Activated T-cell treated with anti-CD3 and anti-CD28 coated beads, Interleukin-2, amount 50 U/mL, for 24 hours (primary cell): ENCODE data around the gene TMBIM1.
"Not testable (repeated sequence)": the region's sequence is repeated elsewhere in the genome, so short reads cannot be mapped to it uniquely, and the experiment has no call there.

ENCODE experiments used
- DNase-seq: peaks from one replicate; pipeline ENCODE4 v3.0.0-alpha.2; 2020
- H3K27ac Mint-ChIP-seq: 2 replicates; pipeline ENCODE4 v1.8.0; 2020; ENCODE audit warnings: mild to moderate bottlenecking, mixed read lengths
- H3K27me3 Mint-ChIP-seq: 2 replicates; pipeline ENCODE4 v1.8.0; 2020; ENCODE audit warnings: mixed read lengths
- H3K36me3 Mint-ChIP-seq: 2 replicates; pipeline ENCODE4 v1.8.0; 2020; ENCODE audit warnings: low read depth, mixed read lengths
- H3K4me1 Mint-ChIP-seq: 2 replicates; pipeline ENCODE4 v1.8.0; 2020; ENCODE audit warnings: low read depth, mixed read lengths
- H3K4me3 Mint-ChIP-seq: 2 replicates; pipeline ENCODE4 v1.8.0; 2020; ENCODE audit warnings: mild to moderate bottlenecking, moderate library complexity, mixed read lengths
- H3K9me3 Mint-ChIP-seq: 2 replicates; pipeline ENCODE4 v1.8.0; 2020; ENCODE audit warnings: mixed read lengths

Gene TMBIM1

DNA sequence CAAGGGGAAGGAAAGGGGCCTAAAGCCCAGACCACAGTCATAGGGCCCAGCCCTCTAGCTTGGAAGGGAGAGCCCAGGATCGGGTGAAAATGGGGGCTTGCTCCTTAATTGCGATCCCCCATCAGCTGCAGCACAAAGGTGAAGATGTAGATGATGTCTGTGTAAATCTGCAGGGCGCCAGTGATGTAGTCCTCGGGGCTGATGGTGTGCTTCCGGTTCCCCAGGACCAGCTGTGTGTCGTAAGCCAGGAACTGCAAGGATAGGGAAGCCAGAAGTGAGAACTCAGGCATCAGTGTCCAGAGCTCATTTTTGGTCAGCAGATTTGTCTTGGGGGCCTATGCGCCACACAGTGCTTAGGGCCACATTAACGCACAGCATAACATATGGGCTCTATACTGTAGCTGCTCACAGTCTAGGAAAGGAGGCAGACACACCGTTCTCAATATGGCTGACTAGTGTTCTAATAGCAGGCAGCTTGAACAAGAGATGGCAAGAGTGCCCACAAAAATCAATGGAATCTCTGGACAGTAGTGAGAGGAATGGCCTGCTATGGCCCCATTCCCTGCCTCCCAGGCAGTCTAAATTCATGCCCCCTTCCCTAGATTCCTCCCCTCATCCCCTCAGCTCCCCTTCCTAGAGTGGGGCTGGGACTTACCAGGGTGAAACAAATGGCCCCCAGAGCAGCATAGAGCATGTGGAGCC is 16.8 kb downstream of the TMBIM1 start:
- H3K36me3 Mint-ChIP-seq = peaks cover 91% of the 10 kb centered on the region
- H3K9me3 Mint-ChIP-seq = no peaks in the 10 kb centered on the region
- DNase-seq = no peak
- no peaks in the 10 kb centered on the region for H3K27me3 Mint-ChIP-seq
- peaks cover 25% of the 10 kb centered on the region for H3K4me1 Mint-ChIP-seq
- peak overlapping the region; percentile 71 for H3K27ac Mint-ChIP-seq
- no peak overlapping the region for H3K4me3 Mint-ChIP-seq

DNA sequence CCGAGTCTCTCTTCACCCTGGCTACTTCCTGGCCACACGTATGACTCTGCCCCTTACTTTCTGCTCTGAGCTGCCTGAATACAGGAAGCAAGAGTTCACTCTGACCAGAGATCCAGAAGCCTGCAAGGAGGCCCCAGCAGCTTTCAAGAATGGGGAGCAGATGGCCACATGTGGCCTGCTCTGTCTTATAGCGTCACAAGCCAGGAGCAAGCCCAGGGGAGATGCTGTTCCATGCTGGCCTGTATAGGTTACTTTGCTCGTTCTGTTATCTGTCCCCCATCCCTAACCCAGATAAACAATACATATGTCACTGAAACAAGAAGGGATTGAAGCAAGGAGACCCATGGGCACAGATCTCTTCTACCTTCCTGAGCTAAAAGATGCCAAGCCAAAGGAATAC is 17.7 kb downstream of the TMBIM1 start:
- Mint-ChIP-seq H3K36me3 (peaks cover 88% of the 10 kb centered on the region), H3K9me3 (no peaks in the 10 kb centered on the region), H3K4me1 (peaks cover 25% of the 10 kb centered on the region), H3K4me3 (no peak overlapping the region), H3K27me3 (no peaks in the 10 kb centered on the region), H3K27ac (peak overlapping the region; percentile 71)
- DNase-seq = no peak

DNA sequence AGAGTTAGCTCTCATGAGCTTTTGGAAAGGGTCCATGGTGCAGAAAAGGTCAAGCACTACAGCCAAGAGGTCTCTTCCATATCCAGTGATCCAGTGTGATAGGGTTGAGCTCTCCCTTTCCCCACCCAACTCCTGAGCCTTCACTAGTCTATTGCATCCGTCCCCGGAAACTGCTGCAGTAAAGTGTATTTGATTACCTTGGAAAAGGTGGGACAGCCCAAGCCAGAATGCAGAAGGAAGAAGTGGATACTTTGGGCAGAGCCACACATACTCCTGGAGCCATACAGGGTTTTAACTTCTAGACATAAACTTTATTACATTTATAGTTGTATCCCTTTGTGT is 18.4 kb downstream of the TMBIM1 start:
- Mint-ChIP-seq H3K36me3 (peaks cover 88% of the 10 kb centered on the region), H3K27me3 (no peaks in the 10 kb centered on the region), H3K4me1 (peaks cover 29% of the 10 kb centered on the region), H3K27ac (peak overlapping the region; percentile 76), H3K9me3 (no peaks in the 10 kb centered on the region), H3K4me3 (no peak overlapping the region)
- no peak for DNase-seq

DNA sequence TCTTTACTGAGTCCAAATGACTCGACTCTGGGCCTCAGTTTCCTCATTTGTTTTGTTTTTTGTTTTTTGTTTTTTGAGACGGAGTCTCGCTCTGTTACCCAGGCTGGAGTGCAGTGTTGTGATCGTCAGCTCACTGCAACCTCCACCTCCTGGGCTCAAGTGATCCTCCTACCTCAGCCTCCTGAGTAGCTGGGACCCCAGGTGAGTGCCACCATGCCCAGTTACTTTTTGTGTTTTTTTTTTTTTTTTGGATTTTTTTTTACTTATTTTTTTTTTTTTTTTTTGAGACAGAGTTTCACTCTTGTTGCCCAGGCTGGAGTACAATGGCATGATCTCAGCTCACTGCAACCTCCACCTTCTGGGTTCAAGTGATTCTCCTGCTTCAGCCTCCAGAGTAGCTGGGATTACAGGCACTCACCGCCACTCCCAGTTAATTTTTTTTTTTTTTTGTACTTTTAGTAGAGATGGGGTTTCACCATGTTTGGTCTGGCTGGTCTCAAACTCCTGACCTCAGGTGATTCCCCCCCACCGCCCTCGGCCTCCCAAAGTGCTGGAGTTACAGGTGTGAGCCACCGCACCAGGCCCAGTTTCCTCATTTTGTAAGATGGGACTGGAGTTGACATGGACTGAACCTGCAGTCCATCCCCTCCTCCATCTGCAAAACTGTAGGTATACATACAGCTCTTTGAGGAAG is 18.9 kb downstream of the TMBIM1 start:
- H3K36me3 Mint-ChIP-seq = peaks cover 84% of the 10 kb centered on the region
- H3K27ac Mint-ChIP-seq = peak overlapping the region; percentile 76
- not testable (repeated sequence) for DNase-seq, H3K27me3 Mint-ChIP-seq, H3K9me3 Mint-ChIP-seq, H3K4me3 Mint-ChIP-seq
- H3K4me1 Mint-ChIP-seq = peaks cover 31% of the 10 kb centered on the region

DNA sequence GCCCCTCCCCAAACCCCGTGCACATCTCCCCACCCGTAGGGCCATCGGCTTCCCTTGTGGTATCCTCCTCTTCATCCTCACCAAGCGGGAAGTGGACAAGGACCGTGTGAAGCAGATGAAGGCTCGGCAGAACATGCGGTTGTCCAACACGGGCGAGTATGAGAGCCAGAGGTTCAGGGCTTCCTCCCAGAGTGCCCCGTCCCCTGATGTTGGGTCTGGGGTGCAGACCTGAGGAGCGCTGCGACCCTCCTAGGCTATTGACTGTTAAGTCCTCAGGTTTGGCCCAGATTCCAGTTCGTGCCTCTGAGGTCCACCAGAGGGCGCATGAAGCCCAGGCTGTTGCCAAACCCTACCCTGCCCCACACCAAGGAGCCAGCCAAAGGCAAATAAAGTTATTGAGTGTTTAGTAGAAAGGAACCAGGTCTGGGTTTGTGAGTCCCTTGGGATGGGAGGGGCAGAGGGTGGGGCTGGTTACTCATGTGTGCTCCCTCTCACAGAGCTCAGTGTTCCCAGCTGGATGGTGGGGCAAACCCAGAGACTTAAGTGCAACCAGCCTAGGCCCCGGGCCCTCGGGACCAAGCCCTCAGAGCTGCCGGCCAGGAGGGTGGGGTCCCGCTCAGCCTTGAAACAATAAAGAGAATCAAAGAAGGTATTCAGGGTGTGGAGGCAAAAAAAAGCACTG is 19.6 kb downstream of the TMBIM1 start:
- peak overlapping the region; percentile 97 for H3K27ac Mint-ChIP-seq
- peaks cover 32% of the 10 kb centered on the region for H3K4me1 Mint-ChIP-seq
- no peaks in the 10 kb centered on the region for H3K27me3 Mint-ChIP-seq
- no peaks in the 10 kb centered on the region for H3K9me3 Mint-ChIP-seq
- peak; percentile 82 for DNase-seq
- peaks cover 80% of the 10 kb centered on the region for H3K36me3 Mint-ChIP-seq
- H3K4me3 Mint-ChIP-seq = peak overlapping the region; percentile 29

DNA sequence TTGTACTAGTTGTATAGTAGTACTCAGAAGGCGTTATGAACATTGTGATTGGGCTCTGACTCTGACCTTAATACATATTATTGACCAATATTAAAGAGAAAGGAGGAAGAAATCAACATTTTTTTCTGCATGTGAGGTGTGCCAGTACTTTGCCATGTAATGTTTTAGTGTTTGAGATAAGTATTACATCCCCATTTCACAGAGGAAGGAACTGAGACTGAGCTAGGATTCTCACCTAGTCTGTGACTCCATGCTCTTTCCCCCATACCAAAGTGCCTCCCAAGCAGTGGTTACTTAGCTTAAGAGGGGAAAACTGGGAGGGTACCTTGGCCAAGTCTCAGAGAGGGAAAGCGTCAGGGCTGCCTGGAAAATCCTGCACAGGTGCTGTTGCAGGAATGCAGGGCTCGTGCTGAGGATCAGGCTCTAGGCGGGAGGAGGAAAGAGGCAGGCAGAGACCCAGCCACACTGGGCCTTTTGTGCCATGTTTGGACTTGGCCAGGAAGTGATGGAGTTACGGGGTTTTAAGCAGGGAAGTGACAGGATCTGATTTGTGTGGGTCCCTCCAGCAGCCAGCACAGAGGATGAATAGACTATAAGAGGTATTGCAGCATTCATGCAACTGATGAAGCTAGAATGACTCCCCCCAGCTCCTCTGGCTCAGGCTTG is 20.3 kb downstream of the TMBIM1 start:
- peak overlapping the region; percentile 90 for H3K4me3 Mint-ChIP-seq
- peaks cover 39% of the 10 kb centered on the region for H3K4me1 Mint-ChIP-seq
- no peak for DNase-seq
- no peaks in the 10 kb centered on the region for H3K27me3 Mint-ChIP-seq
- H3K27ac Mint-ChIP-seq = peak overlapping the region; percentile 97
- H3K36me3 Mint-ChIP-seq = peaks cover 80% of the 10 kb centered on the region
- H3K9me3 Mint-ChIP-seq = no peaks in the 10 kb centered on the region

DNA sequence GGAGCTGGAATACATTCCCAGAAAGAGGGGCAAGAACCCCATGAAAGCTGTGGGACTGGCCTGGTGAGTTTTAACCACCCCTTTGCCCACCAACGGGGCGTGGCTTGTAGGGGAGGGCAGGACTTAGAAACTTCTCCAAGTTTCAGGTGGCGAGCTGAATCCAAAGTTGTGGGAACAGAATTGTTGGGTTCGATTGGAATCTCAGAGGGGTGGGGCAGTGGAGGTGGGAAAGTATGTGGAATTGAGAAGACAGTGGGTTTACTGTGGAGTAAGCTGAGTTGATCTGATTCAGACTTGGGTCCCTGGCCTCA is 20.9 kb downstream of the TMBIM1 start:
- DNase-seq = no peak
- H3K9me3 Mint-ChIP-seq = no peaks in the 10 kb centered on the region
- no peaks in the 10 kb centered on the region for H3K27me3 Mint-ChIP-seq
- H3K36me3 Mint-ChIP-seq = peaks cover 80% of the 10 kb centered on the region
- H3K27ac Mint-ChIP-seq = peak overlapping the region; percentile 97
- H3K4me1 Mint-ChIP-seq = peaks cover 41% of the 10 kb centered on the region
- peak overlapping the region; percentile 90 for H3K4me3 Mint-ChIP-seq

DNA sequence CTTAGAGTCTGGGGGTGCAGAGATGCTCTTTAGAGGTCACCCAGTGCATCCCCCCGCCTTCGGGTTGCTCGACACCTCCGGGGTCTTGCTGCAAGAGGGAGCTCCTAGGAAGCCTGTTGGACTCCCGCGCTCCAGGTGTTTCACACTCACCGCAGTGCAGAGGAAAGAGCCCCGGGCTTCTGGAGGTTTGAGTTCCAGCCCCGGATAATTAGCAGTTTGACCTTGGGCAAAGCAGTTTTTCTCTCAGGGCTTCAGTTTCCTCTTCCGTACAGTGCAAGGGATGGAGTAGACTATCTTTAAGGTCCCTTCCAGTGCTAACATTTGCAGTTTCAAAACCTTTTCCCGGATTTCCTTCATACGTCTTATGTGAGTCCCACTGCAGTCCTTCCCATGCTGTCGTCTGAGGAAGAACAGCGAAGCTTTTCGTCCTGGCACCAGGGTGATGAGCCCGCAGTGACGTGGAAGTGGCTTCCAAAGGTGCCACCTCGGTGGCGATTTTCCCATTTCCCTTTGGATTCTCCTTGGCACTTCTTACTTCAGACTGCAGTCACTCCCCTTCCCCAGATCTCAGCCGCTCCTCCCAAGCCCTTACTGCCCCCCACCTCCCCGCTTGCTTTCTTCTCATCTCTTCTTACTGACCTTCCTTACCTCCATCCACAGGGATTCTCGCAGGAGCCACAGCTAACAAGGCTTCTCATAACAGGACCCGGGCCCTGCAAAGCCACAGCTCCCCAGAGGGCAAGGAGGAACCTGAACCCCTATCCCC is 21.4 kb downstream of the TMBIM1 start:
- Mint-ChIP-seq H3K27ac (peak overlapping the region; percentile 97), H3K4me1 (peaks cover 43% of the 10 kb centered on the region), H3K4me3 (peak overlapping the region; percentile 90), H3K36me3 (peaks cover 80% of the 10 kb centered on the region), H3K9me3 (no peaks in the 10 kb centered on the region), H3K27me3 (no peaks in the 10 kb centered on the region)
- DNase-seq = no peak

DNA sequence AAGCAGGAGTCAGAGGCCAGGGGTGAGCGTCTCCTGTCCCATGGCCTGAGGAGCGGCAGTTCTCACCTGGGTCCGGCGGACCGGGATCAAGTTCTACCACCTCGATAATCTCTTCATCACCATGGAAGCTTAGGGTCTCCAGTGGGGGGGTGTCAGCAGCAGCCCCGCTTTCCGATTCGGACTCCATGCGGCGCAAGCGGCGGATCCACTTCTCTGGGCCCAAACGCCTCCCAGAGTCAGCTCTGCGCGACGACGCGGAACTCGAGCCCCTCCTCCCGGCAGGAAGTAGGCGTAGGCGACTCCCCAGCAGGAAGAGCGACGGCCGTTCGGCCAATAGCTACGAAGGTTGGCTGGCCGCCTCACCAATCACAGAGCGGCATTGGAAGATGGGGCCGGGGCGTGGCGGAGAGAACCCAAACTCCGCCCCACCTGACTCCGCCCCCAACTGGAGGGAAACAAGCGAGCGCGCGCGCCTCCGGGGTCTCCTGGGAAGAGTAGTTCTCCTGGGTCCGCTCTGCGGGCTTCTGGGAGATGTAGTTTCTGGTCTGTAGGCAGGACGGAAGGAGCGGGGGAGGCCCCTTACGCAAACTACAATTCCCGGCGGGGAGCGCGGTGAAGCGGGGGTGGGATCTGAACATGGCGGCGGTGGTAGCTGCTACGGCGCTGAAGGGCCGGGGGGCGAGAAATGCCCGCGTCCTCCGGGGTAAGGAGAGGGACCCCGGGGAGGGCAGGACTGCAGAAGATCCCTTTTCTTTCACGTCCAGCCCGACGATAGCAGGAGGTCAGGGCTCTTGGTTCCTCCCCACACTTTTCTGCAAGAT is 22.2 kb downstream of the TMBIM1 start, which contains the start of the genes AAMP and PNKD:
Gene AAMP (minus strand): TSS at position 238 of the 821 bp plus-strand sequence. CDS start 51 bp downstream, at position 187.
Gene PNKD (plus strand): TSS at position 620 of the 821 bp plus-strand sequence. CDS start 17 bp downstream, at position 637.
- peaks cover 48% of the 10 kb centered on the region for H3K4me1 Mint-ChIP-seq
- H3K9me3 Mint-ChIP-seq = no peaks in the 10 kb centered on the region
- H3K4me3 Mint-ChIP-seq = peak within 1 kb of the TSS; percentile 90
- DNase-seq = peak; percentile 100
- H3K27ac Mint-ChIP-seq = peak within 1 kb of the TSS; percentile 97
- H3K27me3 Mint-ChIP-seq = no peaks in the 10 kb centered on the region
- H3K36me3 Mint-ChIP-seq = peaks cover 80% of the 10 kb centered on the region

DNA sequence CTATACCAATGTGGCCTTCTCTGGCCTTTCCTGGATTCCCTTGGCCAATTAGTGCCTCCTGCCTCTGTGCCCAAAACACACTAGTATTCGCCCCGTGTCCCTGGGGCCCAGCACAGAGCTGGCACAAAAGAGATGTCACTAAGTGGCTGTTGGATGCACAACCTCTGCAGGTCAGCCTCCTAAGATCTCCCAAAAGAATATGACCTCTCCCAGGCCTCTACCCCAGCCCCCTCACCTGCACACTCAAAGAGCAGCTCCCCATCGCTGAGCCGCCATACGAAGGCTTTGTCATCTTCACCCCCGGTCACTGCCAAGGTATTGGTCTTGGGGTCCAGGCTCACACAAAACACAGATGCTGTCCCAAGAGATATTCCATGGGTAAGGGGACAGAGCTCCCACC is 25.0 kb downstream of the TMBIM1 start:
- Mint-ChIP-seq H3K27me3 (no peaks in the 10 kb centered on the region), H3K9me3 (no peaks in the 10 kb centered on the region), H3K4me3 (no peak overlapping the region), H3K27ac (peak overlapping the region; percentile 56), H3K4me1 (peaks cover 53% of the 10 kb centered on the region), H3K36me3 (peaks cover 80% of the 10 kb centered on the region)
- no peak for DNase-seq

DNA sequence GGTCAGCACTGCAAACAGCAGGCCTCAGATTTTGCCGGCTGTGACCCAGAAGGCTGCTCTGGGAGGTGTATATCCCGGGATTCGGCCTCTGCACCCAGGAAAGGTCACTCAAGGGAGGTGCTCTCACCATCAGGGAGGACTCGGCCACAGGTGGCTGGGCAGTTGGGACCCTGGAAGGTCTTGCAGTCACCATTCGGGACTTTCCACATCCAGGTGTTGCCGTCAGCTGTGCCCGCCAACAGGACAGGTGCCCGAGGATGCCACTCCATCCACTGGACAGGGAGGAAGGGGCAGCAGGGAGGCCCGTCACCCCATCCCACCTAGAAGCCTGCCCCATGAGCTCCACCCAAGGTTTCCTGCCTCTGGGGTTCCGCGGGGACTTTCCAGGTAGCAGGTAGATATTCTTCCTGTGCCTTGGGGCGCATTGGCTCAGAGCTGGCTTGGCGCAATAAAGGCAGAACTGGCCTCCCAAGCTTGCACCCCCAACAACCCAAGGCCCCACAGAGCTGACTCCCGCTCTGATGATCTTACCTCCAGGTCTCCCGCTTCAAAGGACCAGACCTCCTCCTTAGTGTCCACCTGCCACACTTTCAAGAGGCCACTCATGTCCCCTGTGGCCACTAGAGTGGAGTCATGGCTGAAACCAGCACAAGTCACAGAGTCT is 25.9 kb downstream of the TMBIM1 start:
- Mint-ChIP-seq H3K4me3 (no peak overlapping the region), H3K9me3 (no peaks in the 10 kb centered on the region), H3K36me3 (peaks cover 73% of the 10 kb centered on the region), H3K27ac (peak overlapping the region; percentile 62), H3K27me3 (no peaks in the 10 kb centered on the region), H3K4me1 (peaks cover 44% of the 10 kb centered on the region)
- no peak for DNase-seq

DNA sequence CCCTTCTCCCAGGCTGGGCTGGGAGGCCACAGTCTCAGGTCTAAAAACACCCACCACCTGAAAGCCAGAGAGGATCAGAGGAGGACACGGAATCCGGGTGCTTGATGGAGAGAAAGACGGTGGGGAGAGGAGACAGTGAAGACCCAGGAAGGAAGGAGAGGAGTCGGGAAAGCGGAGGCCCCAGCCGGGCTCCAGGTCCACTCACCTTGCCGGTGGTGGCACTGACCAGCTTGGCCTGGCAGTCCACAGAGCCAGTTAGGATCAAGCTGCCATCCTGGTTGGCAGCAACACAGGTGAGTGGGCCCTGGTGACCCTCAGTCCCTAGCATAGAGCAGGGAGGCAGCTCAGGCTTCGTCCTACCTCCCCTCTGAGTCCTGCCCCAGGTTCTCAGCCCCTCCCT is 26.7 kb downstream of the TMBIM1 start:
- Mint-ChIP-seq H3K4me1 (peaks cover 37% of the 10 kb centered on the region), H3K36me3 (peaks cover 69% of the 10 kb centered on the region), H3K9me3 (no peaks in the 10 kb centered on the region), H3K27ac (peak overlapping the region; percentile 62), H3K27me3 (no peaks in the 10 kb centered on the region), H3K4me3 (no peak overlapping the region)
- DNase-seq = no peak
